Retinal pigment epithelial cell (primary cell): ENCODE measurements around the gene CHAT.

Source experiments
- DNase-seq: peaks from one replicate; pipeline ENCODE4 v3.0.0-alpha.2; 2010; ENCODE audit warnings: low read depth
- H3K4me3 ChIP-seq: 2 replicates; pipeline ENCODE4 v1.5.1; 2011; ENCODE audit warnings: mild to moderate bottlenecking, low read length, control low read depth, moderate library complexity
- TF ChIP-seq, protein P1 (sequence below): conservative IDR thresholded peaks from 2 replicates; pipeline ENCODE4 v1.5.1; 2011; ENCODE audit warnings: low read depth, low read length, control low read depth, inconsistent platforms

CHAT gene

DNA sequence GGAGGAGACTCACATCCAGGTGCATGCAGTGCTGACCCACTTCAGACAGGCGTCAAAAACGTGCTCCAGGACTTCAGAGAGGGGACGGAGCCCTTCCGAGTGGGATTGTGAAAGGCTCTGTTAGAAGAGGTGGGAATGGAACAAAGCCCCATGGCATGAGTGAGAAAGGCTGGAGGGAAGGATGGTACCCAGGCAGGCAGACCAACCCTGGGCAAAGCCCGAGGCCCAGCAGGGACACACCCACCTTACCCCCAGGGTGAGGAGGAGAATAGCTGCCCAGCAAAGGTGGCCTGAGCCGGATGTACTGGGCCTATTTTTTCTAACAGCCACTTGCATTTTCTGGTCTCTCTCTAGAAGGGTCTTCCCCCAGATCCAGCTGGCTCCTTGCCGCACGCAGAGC, 14.8 kb downstream of the CHAT start:
- DNase-seq, result no peak
- no peak overlapping the region for H3K4me3 ChIP-seq
- TF ChIP-seq, protein P1, sequence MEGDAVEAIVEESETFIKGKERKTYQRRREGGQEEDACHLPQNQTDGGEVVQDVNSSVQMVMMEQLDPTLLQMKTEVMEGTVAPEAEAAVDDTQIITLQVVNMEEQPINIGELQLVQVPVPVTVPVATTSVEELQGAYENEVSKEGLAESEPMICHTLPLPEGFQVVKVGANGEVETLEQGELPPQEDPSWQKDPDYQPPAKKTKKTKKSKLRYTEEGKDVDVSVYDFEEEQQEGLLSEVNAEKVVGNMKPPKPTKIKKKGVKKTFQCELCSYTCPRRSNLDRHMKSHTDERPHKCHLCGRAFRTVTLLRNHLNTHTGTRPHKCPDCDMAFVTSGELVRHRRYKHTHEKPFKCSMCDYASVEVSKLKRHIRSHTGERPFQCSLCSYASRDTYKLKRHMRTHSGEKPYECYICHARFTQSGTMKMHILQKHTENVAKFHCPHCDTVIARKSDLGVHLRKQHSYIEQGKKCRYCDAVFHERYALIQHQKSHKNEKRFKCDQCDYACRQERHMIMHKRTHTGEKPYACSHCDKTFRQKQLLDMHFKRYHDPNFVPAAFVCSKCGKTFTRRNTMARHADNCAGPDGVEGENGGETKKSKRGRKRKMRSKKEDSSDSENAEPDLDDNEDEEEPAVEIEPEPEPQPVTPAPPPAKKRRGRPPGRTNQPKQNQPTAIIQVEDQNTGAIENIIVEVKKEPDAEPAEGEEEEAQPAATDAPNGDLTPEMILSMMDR, result no peak

DNA sequence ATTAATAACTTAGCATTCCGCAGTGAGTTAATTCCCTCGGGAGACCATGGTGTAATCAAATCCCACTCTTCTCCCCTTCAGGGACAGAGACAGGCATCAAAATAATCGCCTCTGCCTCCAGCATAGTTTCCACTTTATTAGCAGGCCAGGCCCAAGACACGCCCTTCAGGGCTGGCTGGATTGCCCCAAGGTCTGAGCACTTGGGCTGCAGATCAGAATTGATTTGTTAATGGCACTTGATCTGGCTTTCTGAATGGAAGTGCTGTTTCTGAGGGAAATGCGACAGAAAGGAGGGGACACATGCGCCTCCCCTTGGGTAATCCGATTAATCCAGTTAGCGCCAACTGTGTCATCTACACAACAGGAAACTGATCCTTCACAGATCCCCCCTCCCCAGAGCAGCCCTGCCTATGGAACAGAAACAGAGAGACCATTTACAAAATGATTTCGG, 15.6 kb downstream of the CHAT start:
- TF ChIP-seq, protein P1, result no peak

DNA sequence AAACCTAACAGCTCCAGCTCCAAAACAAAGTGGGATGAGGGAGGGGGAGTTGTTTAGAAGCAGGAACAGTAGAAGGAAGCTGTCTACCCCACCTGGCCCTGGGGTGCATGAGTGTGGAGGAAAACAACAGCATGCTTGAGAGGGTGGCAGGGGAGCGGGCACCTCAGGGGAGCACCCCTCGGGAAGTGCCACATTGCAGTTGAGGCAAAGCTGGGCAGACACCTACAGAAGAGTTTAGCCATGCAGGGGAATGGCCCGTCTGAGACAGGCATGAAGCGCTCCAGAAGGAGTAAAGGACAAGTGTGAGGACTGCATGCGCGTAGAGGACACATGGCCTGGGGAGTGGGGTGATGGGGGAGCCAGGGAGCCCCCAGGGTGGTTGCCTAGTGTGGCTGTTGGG, 18.1 kb downstream of the CHAT start:
- no peak overlapping the region for H3K4me3 ChIP-seq
- DNase-seq, result no peak
- TF ChIP-seq, protein P1, result no peak

More for the DNA sequence above, 15.6 kb downstream of the CHAT start:
- H3K4me3 ChIP-seq, result no peak overlapping the region
- DNase-seq, result no peak

DNA sequence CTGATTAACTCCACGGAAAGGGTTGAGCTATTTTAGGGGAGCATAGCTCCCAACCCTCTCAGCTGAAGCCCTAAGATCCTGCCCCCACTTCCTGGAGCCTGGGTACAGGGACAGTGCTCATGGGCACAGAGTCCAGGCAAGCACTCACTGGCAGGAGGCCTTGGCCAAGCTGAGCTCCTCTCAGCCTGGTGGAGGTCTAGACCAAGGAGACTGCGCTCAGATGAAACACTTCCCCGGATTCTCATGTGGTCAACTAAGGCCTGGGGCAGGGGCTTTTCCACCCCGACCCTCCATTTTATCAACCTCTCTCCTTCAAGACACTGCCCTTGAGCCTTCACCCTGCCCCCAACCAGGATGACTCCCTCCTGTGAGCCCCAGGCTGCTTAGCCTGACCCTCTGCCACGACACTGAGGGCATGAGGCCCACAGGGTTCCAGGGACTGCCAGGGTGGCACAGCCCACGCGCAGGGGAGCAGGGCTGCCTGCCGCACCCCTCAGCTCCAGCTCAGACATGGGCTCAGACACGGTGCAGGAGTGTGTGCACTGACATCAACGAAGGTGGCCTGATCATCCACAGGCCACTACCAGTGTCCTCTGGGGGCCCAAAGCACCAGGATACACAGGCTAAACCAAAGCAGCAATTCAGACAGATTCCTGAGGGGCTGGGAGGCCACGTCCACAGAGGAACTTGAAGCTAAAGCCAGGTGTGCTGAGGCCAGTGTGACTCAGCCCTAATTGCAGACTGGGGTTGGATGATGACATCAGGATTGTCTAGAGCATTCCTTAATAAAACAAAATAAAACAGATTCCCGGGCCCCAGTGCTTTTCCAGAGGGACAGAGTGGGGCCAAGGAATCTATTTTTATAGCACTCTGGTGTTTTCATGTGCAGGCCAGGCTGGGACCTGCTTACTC, 18.8 kb downstream of the CHAT start:
- H3K4me3 ChIP-seq, result no peak overlapping the region
- no peak for DNase-seq
- TF ChIP-seq, protein P1, result no peak

DNA sequence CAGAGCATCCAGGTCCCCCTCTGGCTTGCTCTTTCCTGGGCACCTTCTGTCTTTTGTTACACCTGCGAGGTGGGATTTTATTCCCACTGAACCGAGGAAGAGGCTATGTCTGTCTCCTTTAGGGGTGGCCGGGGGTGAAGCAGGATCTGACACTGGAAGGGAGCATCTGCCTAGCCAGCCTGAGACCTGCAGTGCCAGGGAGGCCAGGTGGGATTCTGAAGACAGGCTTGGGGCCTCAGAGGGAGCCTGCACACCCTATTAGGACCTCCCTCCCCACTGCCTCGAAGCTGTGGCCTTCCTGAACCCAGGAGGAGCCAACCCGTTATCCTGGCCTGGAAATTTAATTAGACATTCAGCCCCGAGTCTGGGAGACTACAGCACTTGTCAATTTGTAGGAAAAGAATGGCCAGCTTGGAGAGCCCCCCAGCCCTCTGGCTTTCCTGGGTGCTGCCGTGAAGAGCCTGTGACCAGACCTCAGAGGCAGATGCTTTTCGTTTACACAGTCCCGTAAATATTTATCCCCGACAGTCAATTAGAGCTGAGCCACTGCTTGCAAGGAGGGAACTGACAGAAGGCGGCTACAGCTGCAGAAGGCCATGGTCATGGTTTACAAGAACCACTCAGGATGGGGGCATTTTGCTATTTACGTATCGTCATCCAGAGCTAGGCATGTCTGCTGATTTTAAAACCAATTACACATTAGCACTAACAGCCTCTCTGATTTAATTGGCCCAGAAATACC, 19.7 kb downstream of the CHAT start:
- DNase-seq, result no peak
- TF ChIP-seq, protein P1, result no peak
- no peak overlapping the region for H3K4me3 ChIP-seq

DNA sequence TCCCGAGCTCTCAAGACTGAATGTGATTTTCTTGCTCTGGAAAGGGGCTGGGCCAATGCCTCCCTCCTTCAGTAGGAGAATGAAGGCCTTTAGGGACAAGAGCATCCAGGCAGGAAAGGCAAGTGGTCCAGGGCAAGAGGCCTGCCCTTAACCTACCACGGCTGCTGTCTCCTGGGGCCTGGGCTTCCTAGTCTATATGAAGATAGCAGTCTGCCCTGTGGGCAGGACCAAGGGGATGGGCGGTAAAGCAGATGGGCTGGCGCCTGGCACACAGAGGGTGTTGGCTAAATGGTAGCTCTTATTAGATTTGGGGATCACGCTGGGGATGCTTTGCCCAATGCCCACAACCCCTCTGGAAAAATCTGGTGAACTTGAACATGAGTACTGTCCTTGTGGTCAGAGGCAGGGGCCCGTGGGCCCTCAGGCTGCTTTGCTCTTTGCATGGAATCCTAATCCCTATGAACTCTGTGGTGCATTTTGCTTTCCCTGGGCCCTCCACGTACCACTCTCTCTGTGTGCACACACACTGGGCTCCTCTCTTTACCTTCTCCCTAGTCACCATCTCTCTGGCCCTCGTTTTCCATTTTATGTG, 20.3 kb downstream of the CHAT start:
- TF ChIP-seq, protein P1, result no peak
- no peak overlapping the region for H3K4me3 ChIP-seq
- no peak for DNase-seq
